H1 (cell line): Measurements from ENCODE around the gene MCF2L2. TPM values are rescaled to one million over a fixed set of nuclear protein-coding genes. Genes with fewer than 3 reads are reported as not detected.

Experiments used
- CTCF ChIA-PET: fragments of 300-600 bp; sonication (Branson Sonifier 250); formaldehyde crosslinking; loops from one replicate; lab custom pipeline; 2021; ENCODE audit not compliant: partially characterized antibody; lab: Charles Lee
- POLR2A ChIA-PET: fragments of 300-600 bp; sonication (Branson Sonifier 250); formaldehyde crosslinking; loops from one replicate; lab custom pipeline; 2021; ENCODE audit warnings: inconsistent platforms; ENCODE audit not compliant: partially characterized antibody; lab: Charles Lee
- DNase-seq, 2 experiments: peaks; one replicate each; pipeline versions ENCODE4 v3.0.0 to v3.0.0-alpha.2; 2010 to 2022; ENCODE audit warnings: low spot score in 2 of 2, low read depth in 1 of 2, mixed read lengths in 1 of 2
- FAIRE-seq: peaks from 2 replicates; lab custom pipeline; 2011; peaks lifted over from hg19 to GRCh38; lab: Jason Lieb, UNC
- H2AFZ ChIP-seq: 2 replicates; pipeline ENCODE4 v1.8.1; 2012; ENCODE audit warnings: low read length, inconsistent platforms
- H2AK5ac ChIP-seq: 2 replicates; pipeline ENCODE4 v1.6.1; 2013; ENCODE audit warnings: low read depth, low read length
- H2BK120ac ChIP-seq: replicated peaks from 2 replicates; pipeline ENCODE3; 2013; ENCODE audit warnings: low read depth, low read length, inconsistent platforms
- H2BK12ac ChIP-seq: 2 replicates; pipeline ENCODE4 v1.6.1; 2013; ENCODE audit warnings: low read depth, low read length
- H2BK15ac ChIP-seq: 2 replicates; pipeline ENCODE4 v1.6.1; 2013; ENCODE audit warnings: low read length
- H2BK20ac ChIP-seq: 2 replicates; pipeline ENCODE4 v1.6.1; 2013; ENCODE audit warnings: low read length
- H2BK5ac ChIP-seq: 2 replicates; pipeline ENCODE4 v1.6.1; 2013; ENCODE audit warnings: low read depth, low read length
- H3K14ac ChIP-seq: 2 replicates; pipeline ENCODE4 v1.6.1; 2013; ENCODE audit warnings: inconsistent platforms; ENCODE audit not compliant: insufficient read length
- H3K18ac ChIP-seq: 2 replicates; pipeline ENCODE4 v1.6.1; 2013; ENCODE audit warnings: low read length; ENCODE audit errors: extremely low read depth
- H3K23ac ChIP-seq: 2 replicates; pipeline ENCODE4 v1.6.1; 2013; ENCODE audit warnings: inconsistent platforms; ENCODE audit not compliant: insufficient read length
- H3K23me2 ChIP-seq: 2 replicates; pipeline ENCODE4 v1.6.1; 2013; ENCODE audit warnings: low read depth, low read length
- H3K27ac ChIP-seq: 2 replicates; pipeline ENCODE4 v1.6.1; 2011; ENCODE audit warnings: low read depth, low read length, inconsistent platforms
- H3K27me3 ChIP-seq, 4 experiments: replicated peaks in 1 of 4; 1 replicate in 1 of 4; 2 replicates in 3 of 4; pipeline versions ENCODE4 v1.6.1 to v1.8.1; 2011 to 2013; ENCODE audit warnings: low read length in 3 of 4, mild to moderate bottlenecking in 3 of 4, inconsistent platforms in 2 of 4, mixed read lengths in 2 of 4, moderate library complexity in 1 of 4; ENCODE audit not compliant: control insufficient read depth in 3 of 4, insufficient read depth in 3 of 4; ENCODE audit errors: extremely low read depth in 1 of 4
- H3K36me3 ChIP-seq, 4 experiments: 2 replicates each; pipeline versions ENCODE4 v1.6.1 to v1.8.1; 2011 to 2013; ENCODE audit warnings: mild to moderate bottlenecking in 4 of 4, low read length in 3 of 4, moderate library complexity in 2 of 4, control low read depth in 1 of 4, inconsistent platforms in 1 of 4; ENCODE audit not compliant: insufficient read depth in 4 of 4, control insufficient read depth in 2 of 4
- H3K4ac ChIP-seq: replicated peaks from 2 replicates; pipeline ENCODE3; 2013; ENCODE audit warnings: low read length, low read depth, mixed read lengths, inconsistent platforms; ENCODE audit not compliant: insufficient read length
- H3K4me1 ChIP-seq, 4 experiments: replicated peaks in 1 of 4; 1 replicate in 1 of 4; 2 replicates in 3 of 4; pipeline versions ENCODE4 v1.6.1 to v1.8.1; 2011 to 2013; ENCODE audit warnings: low read length in 3 of 4, inconsistent platforms in 2 of 4, mixed read lengths in 1 of 4; ENCODE audit not compliant: insufficient read depth in 4 of 4, control insufficient read depth in 3 of 4
- H3K4me2 ChIP-seq, 2 experiments: 2 replicates each; pipeline versions ENCODE4 v1.6.1 to v1.8.1; 2011 to 2013; ENCODE audit warnings: low read depth in 2 of 2, low read length in 2 of 2, control low read depth in 1 of 2, inconsistent platforms in 1 of 2, mild to moderate bottlenecking in 1 of 2; ENCODE audit not compliant: insufficient read depth in 1 of 2
- H3K4me3 ChIP-seq, 4 experiments: fragments of 200-600, 300-600 bp in 1 of 4; sonication (generic), shearing (Covaris generic), sonication (Bioruptor Twin) in 1 of 4; 2 replicates each; pipeline versions ENCODE4 v1.5.1 to v1.8.1; 2011 to 2016; ENCODE audit warnings: low read length in 4 of 4, low read depth in 3 of 4, control low read depth in 2 of 4, inconsistent platforms in 2 of 4, mild to moderate bottlenecking in 2 of 4, mixed read lengths in 1 of 4, moderate library complexity in 1 of 4; ENCODE audit not compliant: insufficient read depth in 2 of 4; ENCODE audit errors: extremely low read depth in 1 of 4
- H3K56ac ChIP-seq: replicated peaks from 2 replicates; pipeline ENCODE3; 2013; ENCODE audit warnings: low read depth, mild to moderate bottlenecking, mixed read lengths, low read length, inconsistent platforms; ENCODE audit not compliant: insufficient read length
- H3K79me1 ChIP-seq: 2 replicates; pipeline ENCODE4 v1.6.1; 2013; ENCODE audit warnings: low read depth, low read length, control low read depth
- H3K79me2 ChIP-seq, 2 experiments: 2 replicates each; pipeline versions ENCODE4 v1.6.1 to v1.8.1; 2012 to 2013; ENCODE audit warnings: low read length in 2 of 2, mild to moderate bottlenecking in 2 of 2, inconsistent platforms in 1 of 2; ENCODE audit not compliant: insufficient read depth in 2 of 2, control insufficient read depth in 1 of 2
- H3K9ac ChIP-seq, 4 experiments: replicated peaks in 1 of 4; 1 replicate in 1 of 4; 2 replicates in 3 of 4; pipeline versions ENCODE4 v1.6.1 to v1.8.1; 2011 to 2013; ENCODE audit warnings: low read depth in 3 of 4, low read length in 3 of 4, control low read depth in 2 of 4, mild to moderate bottlenecking in 2 of 4, moderate library complexity in 2 of 4, inconsistent platforms in 1 of 4; ENCODE audit errors: extremely low read depth in 1 of 4
- H3K9me3 ChIP-seq, 2 experiments: 2 replicates each; pipeline versions ENCODE4 v1.6.1 to v1.8.1; 2012 to 2013; ENCODE audit warnings: mild to moderate bottlenecking in 2 of 2, moderate library complexity in 2 of 2, control low read depth in 1 of 2, inconsistent platforms in 1 of 2, low read depth in 1 of 2, low read length in 1 of 2, mixed read lengths in 1 of 2; ENCODE audit not compliant: insufficient read depth in 2 of 2
- H4K20me1 ChIP-seq, 2 experiments: replicated peaks in 1 of 2; 2 replicates each; pipeline versions ENCODE3 to v1.8.1; 2011 to 2013; ENCODE audit warnings: inconsistent platforms in 2 of 2, low read length in 2 of 2, mild to moderate bottlenecking in 1 of 2; ENCODE audit not compliant: insufficient read depth in 2 of 2, control insufficient read depth in 1 of 2
- H4K5ac ChIP-seq: 2 replicates; pipeline ENCODE4 v1.6.1; 2013; ENCODE audit warnings: low read length, low read depth, mixed read lengths, inconsistent platforms; ENCODE audit not compliant: insufficient read length
- H4K8ac ChIP-seq: 2 replicates; pipeline ENCODE4 v1.8.0; 2013; ENCODE audit warnings: mild to moderate bottlenecking, moderate library complexity, low read length, inconsistent platforms; ENCODE audit not compliant: insufficient read depth; ENCODE audit errors: extremely low read depth
- H4K91ac ChIP-seq: replicated peaks from 2 replicates; pipeline ENCODE3; 2013; ENCODE audit warnings: low read length, mixed read lengths, inconsistent platforms; ENCODE audit not compliant: insufficient read length
- CEBPB ChIP-seq: IDR thresholded peaks from 2 replicates; pipeline ENCODE4 v1.6.1; 2012; ENCODE audit warnings: low read depth, low read length
- CTCF ChIP-seq, 3 experiments: IDR thresholded peaks; 1 replicate in 2 of 3; 2 replicates in 1 of 3; pipeline versions ENCODE4 v1.5.1 to v1.6.1; 2011; ENCODE audit warnings: low read length in 3 of 3, mild to moderate bottlenecking in 3 of 3, inconsistent platforms in 2 of 3, low read depth in 1 of 3, moderate library complexity in 1 of 3; ENCODE audit not compliant: insufficient read depth in 1 of 3; ENCODE audit errors: control extremely low read depth in 1 of 3
- EGR1 ChIP-seq: IDR thresholded peaks from 2 replicates; pipeline ENCODE4 v1.6.1; 2011; ENCODE audit warnings: low read depth, low read length, borderline replicate concordance
- GTF2F1 ChIP-seq: IDR thresholded peaks from 2 replicates; pipeline ENCODE4 v1.6.1; 2012; ENCODE audit warnings: low read depth, low read length, improper control_type of control experiment, borderline replicate concordance
- HDAC2 ChIP-seq, 2 experiments: fragments of 300-600 bp in 1 of 2; sonication (generic) in 1 of 2; IDR thresholded peaks; 2 replicates each; pipeline ENCODE4 v1.6.1; 2011 to 2012; ENCODE audit warnings: low read depth in 2 of 2, low read length in 2 of 2, mild to moderate bottlenecking in 2 of 2, moderate library complexity in 2 of 2, borderline replicate concordance in 1 of 2, inconsistent platforms in 1 of 2
- JUN ChIP-seq: IDR thresholded peaks from 2 replicates; pipeline ENCODE4 v1.6.1; 2011; ENCODE audit warnings: low read depth, mild to moderate bottlenecking, improper control_type of control experiment, low read length
- KDM5A ChIP-seq: fragments of 200-600 bp; IDR thresholded peaks from 2 replicates; pipeline ENCODE4 v1.7.1; 2012; ENCODE audit warnings: mild to moderate bottlenecking, low read length, inconsistent platforms, mixed read lengths
- MAFK ChIP-seq: IDR thresholded peaks from 2 replicates; pipeline ENCODE4 v1.6.1; 2012; ENCODE audit warnings: low read depth, mild to moderate bottlenecking, improper control_type of control experiment, low read length
- SAP30 ChIP-seq: fragments of 300-600 bp; sonication (generic); IDR thresholded peaks from 2 replicates; pipeline ENCODE4 v1.7.1; 2012; ENCODE audit warnings: low read length, moderate library complexity, mild to moderate bottlenecking, inconsistent platforms; ENCODE audit not compliant: insufficient read depth, insufficient replicate concordance
- WGBS, 2 experiments: shearing (Covaris generic) in 1 of 2; methylation state at CpG; one replicate each; pipeline versions ENCODE4 v1.1.6 to v1.1.7; 2013 to 2015; ENCODE audit warnings: low lambda C conversion rate in 2 of 2, mixed read lengths in 2 of 2, inconsistent platforms in 1 of 2, low coverage in 1 of 2, missing lambda C conversion rate in 1 of 2; ENCODE audit not compliant: insufficient replicate concordance in 2 of 2, insufficient coverage in 1 of 2, insufficient read length in 1 of 2; ENCODE audit errors: extremely low coverage in 1 of 2, missing lambda C conversion rate in 1 of 2; 5-methylcytosine and 5-hydroxymethylcytosine counted together
- polyA plus RNA-seq, 7 experiments: library from polyadenylated mRNA; depleted of rRNA in 3 of 7; stranded (reverse) in 5 of 7; unstranded in 2 of 7; fragments of >200 nt in 5 of 7; fragments of 200-250 nt in 2 of 7; gene quantifications; 1 replicate in 5 of 7; 2 replicates in 1 of 7; 4 replicates in 1 of 7; pipeline versions ENCODE4 v1.2.1 to v1.2.3, GENCODE V29; 2011 to 2013; ENCODE audit warnings: missing spikeins in 2 of 7, mixed read lengths in 2 of 7
- total RNA-seq: library from RNA; stranded (reverse); fragmentation: NEBNext Ultra II Directional; extraction: Animal tissue kit (Norgen Biotek cat#: 25700); gene quantifications from 2 replicates; pipeline ENCODE4 v1.2.1, GENCODE V29; 2021

The MCF2L2 gene
- total and polyA plus RNA-seq, 2 of the 8 experiments (the other 6 are each of a cell fraction or from before 2014, with no cell fraction given): 4.1 to 13.7 TPM

GRCh38 chr3:183129243-183129642 lies 299.2 kb downstream of the MCF2L2 start:
- no peaks in the 10 kb centered on the region for H3K27me3 ChIP-seq
- ChIA-PET CTCF (interaction anchor here (1.0 to 1.9 kb wide), 4 partner anchors 12 to 350 kb away, joined by 3 to 8 read pairs (median 4); no protein-coding TSS in a partner anchor), POLR2A (no interaction called here)
- WGBS, 2 experiments: 94% methylated on average over 1 of the region's 1 CpG; no CpG with 5 or more reads in 1 of the 2 experiments
- no peak overlapping the region for H3K9ac ChIP-seq
- no peak overlapping the region for H3K27ac ChIP-seq
- H3K14ac ChIP-seq: no peak overlapping the region
- no peak overlapping the region for H2BK20ac ChIP-seq
- no peak overlapping the region for H4K5ac ChIP-seq
- no peak overlapping the region for H3K4ac ChIP-seq
- H2BK12ac ChIP-seq: no peak overlapping the region
- no peak overlapping the region for H2BK15ac ChIP-seq
- no peak overlapping the region for H4K8ac ChIP-seq
- H3K4me3 ChIP-seq: no peak overlapping the region
- no peaks in the 10 kb centered on the region for H4K20me1 ChIP-seq
- H3K9me3 ChIP-seq: peaks cover 0 to 3% of the 10 kb centered on the region in 2 experiments; a peak in 1 of 4 replicates
- H3K56ac ChIP-seq: no peak overlapping the region
- no peak overlapping the region for H2AFZ ChIP-seq
- FAIRE-seq (no peak), DNase-seq (no peak)
- H3K23me2 ChIP-seq: no peaks in the 10 kb centered on the region
- no peaks in the 10 kb centered on the region for H3K79me1 ChIP-seq
- no peak overlapping the region for H3K4me2 ChIP-seq
- TF ChIP-seq EGR1: no peak
- no peak for TF ChIP-seq CEBPB
- no peak for TF ChIP-seq MAFK
- TF ChIP-seq SAP30: no peak
- TF ChIP-seq GTF2F1: no peak
- no peak for TF ChIP-seq HDAC2 (IDR thresholded peaks at IDR 0.05; ENCODE audit: borderline replicate concordance in 1 of 2, low read depth in 2 of 2, low read length in 2 of 2)
- TF ChIP-seq KDM5A: no peak
- no peak for TF ChIP-seq CTCF (IDR thresholded peaks at IDR 0.05; ENCODE audit: control extremely low read depth in 1 of 3, insufficient read depth in 1 of 3, low read depth in 1 of 3, low read length in 3 of 3)
- TF ChIP-seq JUN: no peak
- H2AK5ac ChIP-seq: no peak overlapping the region
- no peak overlapping the region for H4K91ac ChIP-seq
- no peaks in the 10 kb centered on the region; a peak in 1 of 7 replicates for H3K4me1 ChIP-seq
- H2BK120ac ChIP-seq: no peak overlapping the region
- no peak overlapping the region for H2BK5ac ChIP-seq
- no peak overlapping the region for H3K23ac ChIP-seq
- H3K18ac ChIP-seq: no peak overlapping the region
- H3K79me2 ChIP-seq: no peaks in the 10 kb centered on the region
- H3K36me3 ChIP-seq: no peaks in the 10 kb centered on the region
